ENCODE measurements around the gene UNK. TPM values are rescaled to one million over a fixed set of nuclear protein-coding genes. Genes with fewer than 3 reads are reported as not detected.

The UNK gene
- total and polyA plus RNA-seq, 8 donors: 19.8 to 54.6 (median 49.0) TPM

DNA sequence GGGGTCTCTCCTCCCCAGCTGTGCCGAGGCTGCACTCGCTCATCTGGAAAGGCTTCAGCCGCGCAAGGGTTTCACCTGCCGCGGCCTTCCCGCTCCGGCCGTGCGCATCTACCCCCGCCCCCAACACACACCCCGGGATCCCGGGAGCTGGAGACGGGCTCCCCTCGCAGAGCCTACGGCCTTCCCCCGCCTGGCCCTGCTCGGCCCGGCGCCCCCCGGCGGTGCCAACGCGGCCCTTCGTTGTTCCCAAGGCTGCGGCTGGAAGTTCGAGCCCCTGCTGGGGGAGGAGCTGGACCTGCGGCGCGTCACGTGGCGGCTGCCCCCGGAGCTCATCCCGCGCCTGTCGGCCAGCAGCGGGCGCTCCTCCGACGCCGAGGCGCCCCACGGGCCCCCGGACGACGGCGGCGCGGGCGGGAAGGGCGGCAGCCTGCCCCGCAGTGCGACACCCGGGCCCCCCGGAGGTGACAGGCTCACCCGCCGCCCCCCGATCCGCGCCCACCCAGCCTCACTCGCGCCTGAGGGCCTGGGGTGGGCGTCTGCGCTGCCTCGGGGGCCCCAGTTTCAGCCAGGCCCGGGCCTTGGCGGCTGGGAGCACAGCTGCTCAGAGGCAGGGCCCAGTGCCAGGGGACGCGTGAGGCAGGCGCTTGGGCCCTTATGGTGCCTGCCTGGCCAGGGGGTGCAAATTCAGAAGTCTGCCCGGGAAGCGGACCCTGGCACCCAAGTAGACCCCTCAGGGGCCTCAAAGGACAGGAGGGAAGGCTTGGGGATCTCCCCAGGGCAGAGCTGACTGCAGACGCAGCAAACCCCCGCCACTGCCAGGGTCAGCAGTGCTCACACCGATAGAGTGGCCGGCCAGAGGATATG lies 30.9 kb upstream of the UNK start:
- Histone ChIP-seq H3K4me3 (peak overlapping the region; percentile 31 to 42), H3K27ac (no peak overlapping the region), H3K4me1 (peaks cover 5 to 40% of the 10 kb centered on the region in 2 donors), H3K27me3 (no peaks in the 10 kb centered on the region), H3K36me3 (peaks cover 0 to 27% of the 10 kb centered on the region in 2 donors), H3K9me3 (no peaks in the 10 kb centered on the region)
- intact Hi-C loops (cut with DNase I): no loop called here
- DNase-seq (peak; percentile 65 to 94 (median 78)), ATAC-seq (peak; percentile 78)
- TF ChIP-seq, protein P1, sequence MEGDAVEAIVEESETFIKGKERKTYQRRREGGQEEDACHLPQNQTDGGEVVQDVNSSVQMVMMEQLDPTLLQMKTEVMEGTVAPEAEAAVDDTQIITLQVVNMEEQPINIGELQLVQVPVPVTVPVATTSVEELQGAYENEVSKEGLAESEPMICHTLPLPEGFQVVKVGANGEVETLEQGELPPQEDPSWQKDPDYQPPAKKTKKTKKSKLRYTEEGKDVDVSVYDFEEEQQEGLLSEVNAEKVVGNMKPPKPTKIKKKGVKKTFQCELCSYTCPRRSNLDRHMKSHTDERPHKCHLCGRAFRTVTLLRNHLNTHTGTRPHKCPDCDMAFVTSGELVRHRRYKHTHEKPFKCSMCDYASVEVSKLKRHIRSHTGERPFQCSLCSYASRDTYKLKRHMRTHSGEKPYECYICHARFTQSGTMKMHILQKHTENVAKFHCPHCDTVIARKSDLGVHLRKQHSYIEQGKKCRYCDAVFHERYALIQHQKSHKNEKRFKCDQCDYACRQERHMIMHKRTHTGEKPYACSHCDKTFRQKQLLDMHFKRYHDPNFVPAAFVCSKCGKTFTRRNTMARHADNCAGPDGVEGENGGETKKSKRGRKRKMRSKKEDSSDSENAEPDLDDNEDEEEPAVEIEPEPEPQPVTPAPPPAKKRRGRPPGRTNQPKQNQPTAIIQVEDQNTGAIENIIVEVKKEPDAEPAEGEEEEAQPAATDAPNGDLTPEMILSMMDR (IDR thresholded peaks at IDR 0.05): peak; percentile 38 to 47

DNA sequence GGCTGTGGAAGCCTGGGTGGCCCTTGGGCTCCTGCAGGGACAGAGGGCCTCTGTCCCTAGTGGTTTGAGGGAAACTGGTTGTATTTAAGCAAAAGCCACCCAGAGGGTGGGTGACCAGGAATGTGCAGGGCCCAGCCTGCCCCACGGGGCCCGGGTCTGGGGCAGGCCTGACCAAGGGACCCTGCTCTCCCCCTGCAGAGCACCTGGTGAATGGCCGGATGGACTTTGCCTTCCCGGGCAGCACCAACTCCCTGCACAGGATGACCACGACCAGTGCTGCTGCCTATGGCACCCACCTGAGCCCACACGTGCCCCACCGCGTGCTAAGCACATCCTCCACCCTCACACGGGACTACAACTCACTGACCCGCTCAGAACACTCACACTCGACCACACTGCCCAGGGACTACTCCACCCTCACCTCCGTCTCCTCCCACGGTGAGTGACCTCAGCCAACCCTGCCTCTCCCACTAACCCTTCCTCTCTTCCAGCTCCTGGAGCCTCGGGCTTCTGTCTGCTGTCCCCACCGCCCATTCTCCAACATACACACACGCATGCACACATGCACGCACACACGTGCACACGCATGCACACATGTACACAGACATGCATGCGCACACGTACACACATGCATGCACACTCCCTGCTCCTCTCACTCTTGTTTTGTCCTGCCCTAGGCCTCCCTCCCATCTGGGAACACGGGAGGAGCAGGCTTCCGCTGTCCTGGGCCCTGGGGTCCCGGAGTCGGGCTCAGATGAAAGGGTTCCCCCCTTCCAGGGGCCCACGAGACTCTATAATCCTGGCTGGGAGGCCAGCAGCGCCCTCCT lies 30.0 kb upstream of the UNK start:
- Histone ChIP-seq H3K9me3 (no peaks in the 10 kb centered on the region), H3K27me3 (no peaks in the 10 kb centered on the region), H3K4me1 (peaks cover 5 to 37% of the 10 kb centered on the region in 2 donors), H3K36me3 (peaks cover 0 to 30% of the 10 kb centered on the region in 2 donors), H3K4me3 (no peak overlapping the region), H3K27ac (no peak overlapping the region)
- TF ChIP-seq, protein P1 (IDR thresholded peaks at IDR 0.05): no peak
- no peak for ATAC-seq
- DNase-seq: peak in 1 of 4 donors; percentile 67
- intact Hi-C loops (cut with DNase I): no loop called here

DNA sequence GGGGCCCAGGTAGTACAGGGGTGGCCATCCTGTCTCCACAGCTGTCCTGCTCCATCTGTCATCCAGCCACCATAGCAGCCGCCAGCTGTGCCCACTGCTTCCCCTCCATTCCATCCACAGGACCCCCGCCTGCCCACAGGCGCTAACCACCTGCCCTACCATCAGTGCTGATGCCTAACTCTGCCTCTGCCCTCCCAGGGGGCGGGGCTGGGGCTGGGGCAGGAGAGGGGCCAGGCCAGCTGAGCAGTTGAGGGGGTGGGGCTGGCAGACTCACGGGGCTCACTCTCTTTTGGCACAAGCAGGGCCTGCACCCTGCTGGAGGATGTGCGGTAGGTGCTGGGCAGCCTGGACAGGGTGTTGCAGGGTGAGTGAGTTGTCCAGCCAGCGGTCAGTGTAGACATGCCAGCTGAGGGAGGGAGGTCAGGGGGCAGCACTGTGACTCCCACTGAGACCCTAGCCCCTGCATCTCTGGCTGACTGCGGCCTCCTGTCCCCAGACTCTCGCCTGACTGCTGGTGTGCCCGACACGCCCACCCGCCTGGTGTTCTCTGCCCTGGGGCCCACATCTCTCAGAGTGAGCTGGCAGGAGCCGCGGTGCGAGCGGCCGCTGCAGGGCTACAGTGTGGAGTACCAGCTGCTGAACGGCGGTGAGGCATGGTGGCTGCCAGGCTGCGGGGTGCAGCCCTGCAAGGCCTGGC lies 29.3 kb upstream of the UNK start:
- Histone ChIP-seq H3K36me3 (peaks cover 0 to 28% of the 10 kb centered on the region in 2 donors), H3K27ac (no peak overlapping the region), H3K4me1 (peaks cover 5 to 30% of the 10 kb centered on the region in 2 donors), H3K9me3 (no peaks in the 10 kb centered on the region), H3K27me3 (no peaks in the 10 kb centered on the region), H3K4me3 (no peak overlapping the region)
- intact Hi-C loops (cut with DNase I): no loop called here
- TF ChIP-seq, protein P1 (IDR thresholded peaks at IDR 0.05): no peak
- no peak for ATAC-seq
- DNase-seq: peak in 1 of 4 donors; percentile 68

DNA sequence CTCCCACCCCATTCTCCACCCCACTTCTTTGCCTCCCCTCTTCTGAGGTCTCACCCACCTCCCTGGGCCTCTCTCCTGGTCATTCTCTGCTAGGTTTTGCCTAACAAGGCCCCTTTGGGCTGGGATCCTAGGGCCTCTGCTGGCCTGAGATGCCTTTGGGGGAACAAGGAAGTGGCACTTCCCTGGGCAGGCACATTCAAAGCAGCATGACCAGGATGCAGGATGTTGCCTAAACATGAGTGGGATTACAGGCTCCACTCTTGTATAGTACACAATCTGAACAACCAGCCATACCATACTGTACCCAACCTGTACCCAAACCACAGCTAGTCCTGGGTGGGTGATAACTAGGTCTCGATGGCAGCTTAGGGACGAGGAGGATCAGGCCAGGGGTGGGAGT lies 28.6 kb upstream of the UNK start:
- H3K4me1 ChIP-seq: peaks cover 5 to 30% of the 10 kb centered on the region in 2 donors
- TF ChIP-seq, protein P1 (IDR thresholded peaks at IDR 0.05): no peak
- ATAC-seq: no peak
- peak in 1 of 4 donors; percentile 24 for DNase-seq
- H3K36me3 ChIP-seq: peaks cover 0 to 27% of the 10 kb centered on the region in 2 donors
- H3K27ac ChIP-seq: no peak overlapping the region
- no peak overlapping the region for H3K4me3 ChIP-seq
- H3K9me3 ChIP-seq: no peaks in the 10 kb centered on the region
- intact Hi-C loops (cut with DNase I): no loop called here
- no peaks in the 10 kb centered on the region for H3K27me3 ChIP-seq

Data from left lung (tissue), 10 donors.